NOMO-1 treated with DMSO at 0.1 percent for 48 hours (cell line): Measurements from ENCODE around the gene CDKN2B.
"Not testable (repeated sequence)": the region's sequence is repeated elsewhere in the genome, so short reads cannot be mapped to it uniquely, and the experiment has no call there.

ENCODE experiments used
- DNase-seq: peaks from one replicate; lab custom pipeline; 2025; ENCODE audit not compliant: unreplicated experiment; lab: John Stamatoyannopoulos, UW

Gene CDKN2B

GRCh38 chr9:21969951-21970799 lies 38.9 kb downstream of the CDKN2B start:
- DNase-seq = no peak

DNA sequence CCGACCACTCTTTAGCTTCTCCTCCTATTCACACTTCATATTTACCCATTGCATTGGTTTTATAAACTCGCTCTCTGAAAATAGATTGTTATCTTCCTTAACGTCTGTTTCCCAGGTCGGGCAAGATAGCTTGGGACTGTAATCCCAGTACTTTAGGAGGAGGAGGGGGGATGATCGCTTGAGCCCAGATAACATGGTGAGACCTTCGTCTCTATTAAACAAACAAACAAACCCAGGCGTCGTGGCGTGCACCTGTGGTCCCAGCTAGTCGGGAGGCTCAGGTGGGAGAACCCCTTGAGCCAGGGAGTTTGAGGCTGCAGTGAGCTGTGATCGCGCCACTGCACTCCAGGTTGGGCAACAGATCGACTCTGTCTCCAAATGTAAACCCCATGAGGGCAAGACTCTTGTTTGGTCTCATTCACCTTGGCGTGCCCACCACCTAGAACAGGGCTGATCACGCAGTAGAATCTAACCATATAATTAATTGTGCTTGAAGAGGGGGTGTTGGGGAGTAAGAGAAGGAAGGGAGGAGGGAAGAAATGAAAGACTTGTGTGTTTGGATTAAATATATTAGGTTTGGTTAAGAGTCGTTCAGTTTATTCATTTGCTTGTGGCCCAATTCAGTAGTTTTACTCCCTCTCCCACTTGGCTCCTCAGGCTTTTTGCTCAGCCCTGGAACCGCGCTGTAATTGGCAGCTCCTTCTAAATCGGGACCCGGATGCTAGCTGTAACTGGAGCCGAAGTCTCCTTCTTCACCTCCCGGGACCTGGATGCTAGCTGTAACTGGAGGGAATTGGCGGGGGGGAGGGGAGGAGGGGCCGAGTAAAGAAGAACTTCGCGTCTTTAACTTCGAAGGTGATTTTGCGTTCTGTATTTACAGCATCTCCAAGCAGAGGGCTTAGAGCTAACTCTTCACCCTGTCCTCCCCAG lies 39.8 kb downstream of the CDKN2B start:
- no peak for DNase-seq

DNA sequence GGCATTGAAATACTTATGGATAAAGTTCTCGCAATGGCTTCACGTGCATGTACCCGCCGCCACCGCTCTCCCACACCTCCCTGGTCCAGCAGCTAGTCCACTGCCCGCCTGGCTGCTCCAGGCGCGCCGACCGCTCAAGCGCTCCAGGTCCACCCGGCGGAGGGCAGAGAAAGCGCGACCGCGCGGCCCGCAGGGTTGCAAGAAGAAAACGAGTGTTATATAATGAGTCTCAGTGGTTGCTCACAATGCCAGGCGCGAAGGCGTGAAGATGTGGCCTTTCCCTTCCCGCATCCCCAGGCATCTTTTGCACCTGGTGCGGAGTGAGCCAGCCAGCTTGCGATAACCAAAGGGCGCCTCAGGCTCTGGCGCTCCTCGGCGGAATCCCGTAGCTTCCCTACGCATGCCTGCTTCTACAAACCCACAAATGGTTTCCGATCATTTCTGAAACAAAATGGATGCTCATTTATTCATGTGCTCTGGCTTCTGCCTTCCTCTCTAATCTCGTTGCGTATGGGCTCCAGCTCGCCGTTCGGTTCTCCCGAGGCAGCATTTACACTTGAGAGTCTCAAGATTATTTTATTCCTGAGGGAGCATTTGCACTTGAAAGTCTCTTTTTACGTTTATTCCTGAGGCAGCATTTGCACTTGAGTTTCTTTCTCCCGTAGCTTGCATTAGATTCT lies 40.6 kb downstream of the CDKN2B start:
- DNase-seq = no peak

DNA sequence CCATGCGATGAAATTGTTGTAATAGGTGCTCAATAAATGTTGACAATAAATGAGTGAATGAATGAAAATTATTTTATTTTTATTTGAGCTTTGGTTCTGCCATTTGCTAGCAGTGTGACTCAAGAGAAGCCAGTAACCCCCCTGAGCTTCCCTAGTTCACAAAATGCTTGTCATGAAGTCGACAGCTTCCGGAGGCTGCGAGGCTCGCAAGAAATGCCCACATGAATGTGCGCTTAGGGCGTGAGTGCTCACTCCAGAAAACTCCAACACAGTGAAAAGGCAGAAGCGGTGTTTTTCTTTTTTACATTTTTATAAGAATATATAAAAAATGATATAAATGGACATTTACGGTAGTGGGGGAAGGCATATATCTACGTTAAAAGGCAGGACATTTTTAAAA lies 41.4 kb downstream of the CDKN2B start:
- DNase-seq = no peak

DNA sequence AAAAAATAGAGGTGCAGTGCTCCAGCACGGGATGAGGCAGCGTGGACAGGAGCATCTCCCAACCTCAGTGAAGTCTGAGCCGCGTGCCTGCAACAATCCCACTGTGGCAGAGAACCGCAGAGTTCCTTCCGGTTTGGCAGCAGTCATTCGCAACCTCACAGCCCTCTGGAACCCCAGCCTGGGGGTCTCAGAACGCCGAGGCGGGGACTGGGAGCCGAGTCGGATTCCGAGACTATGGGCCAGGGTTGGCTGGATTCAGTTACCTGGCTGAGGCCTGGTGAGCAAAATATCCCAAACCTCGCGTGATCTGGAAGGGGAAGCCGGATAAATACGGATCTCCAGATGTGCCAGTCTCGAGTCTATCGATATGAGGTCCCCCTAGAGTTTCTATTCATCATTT lies 41.9 kb downstream of the CDKN2B start:
- DNase-seq = no peak

GRCh38 chr9:21966140-21966851 lies 42.8 kb downstream of the CDKN2B start:
- no peak for DNase-seq

- no peak for DNase-seq
These were observed 43.6 kb downstream of the CDKN2B start for GRCh38 chr9:21965401-21965951.

DNA sequence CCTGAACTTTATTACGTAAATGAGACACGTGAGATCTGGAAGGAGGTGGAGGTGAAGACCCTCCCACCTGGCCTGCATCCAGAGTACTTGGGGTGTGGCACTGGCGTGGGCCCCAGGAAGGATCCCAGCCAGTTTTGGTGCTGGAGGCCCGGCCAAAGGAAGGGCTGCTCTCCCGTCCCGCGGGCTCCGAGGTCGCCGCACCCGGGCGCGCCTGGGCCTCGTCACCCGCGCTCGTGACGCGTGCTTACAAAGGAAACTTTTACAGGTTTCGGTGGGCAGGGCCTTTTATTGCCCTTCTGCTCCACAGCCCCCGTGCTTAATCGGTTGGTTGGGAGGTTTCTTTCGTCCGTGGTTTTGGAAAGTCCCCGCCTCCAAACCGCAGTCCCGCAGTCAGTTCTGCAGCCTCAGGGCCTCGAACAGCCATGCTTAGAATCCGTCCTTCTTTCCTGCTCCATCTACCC lies 44.1 kb downstream of the CDKN2B start:
- DNase-seq = no peak

- no peak for DNase-seq
These were observed 47.5 kb downstream of the CDKN2B start for GRCh38 chr9:21961569-21961968.

DNA sequence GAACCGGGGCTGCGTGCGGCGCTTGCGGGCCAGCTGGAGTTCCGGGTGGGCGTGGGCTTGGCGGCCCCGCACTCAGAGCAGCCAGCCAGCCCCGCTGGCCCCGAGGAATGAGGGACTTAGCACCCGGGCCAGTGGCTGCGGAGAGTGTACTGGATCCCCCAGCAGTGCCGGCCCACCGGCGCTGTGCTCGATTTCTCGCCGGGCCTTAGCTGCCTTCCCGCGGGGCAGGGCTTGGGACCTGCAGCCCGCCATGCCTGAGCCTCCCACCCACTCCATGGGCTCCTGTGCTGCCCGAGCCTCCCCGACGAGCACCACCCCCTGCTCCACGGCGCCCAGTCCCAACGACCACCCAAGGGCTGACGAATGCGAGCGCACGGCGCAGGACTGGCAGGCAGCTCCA lies 49.8 kb downstream of the CDKN2B start:
- DNase-seq = not testable (repeated sequence)

DNA sequence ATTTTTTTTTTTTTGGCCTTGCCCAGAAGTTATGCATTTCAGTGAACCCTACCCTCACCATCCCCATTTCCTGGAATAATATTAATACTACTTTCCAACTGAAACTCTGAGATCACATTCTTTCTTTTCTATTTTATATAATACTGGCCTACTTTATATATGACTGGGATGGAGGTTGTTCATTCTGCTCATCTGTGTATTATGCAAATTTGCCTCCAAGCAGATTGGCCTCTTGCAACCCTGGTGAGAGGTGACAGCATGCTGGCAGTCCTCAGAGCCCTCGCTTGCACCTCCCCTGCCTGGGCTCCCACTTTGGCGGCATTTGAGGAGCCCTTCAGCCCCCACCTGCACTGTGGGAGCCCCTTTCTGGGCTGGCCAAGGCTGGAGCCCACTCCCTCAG lies 50.3 kb downstream of the CDKN2B start:
- DNase-seq = no peak
